ENCODE results near the gene DYNAP. TPM values are rescaled to one million over a fixed set of nuclear protein-coding genes. Genes with fewer than 3 reads are reported as not detected.

DYNAP gene, protein sequence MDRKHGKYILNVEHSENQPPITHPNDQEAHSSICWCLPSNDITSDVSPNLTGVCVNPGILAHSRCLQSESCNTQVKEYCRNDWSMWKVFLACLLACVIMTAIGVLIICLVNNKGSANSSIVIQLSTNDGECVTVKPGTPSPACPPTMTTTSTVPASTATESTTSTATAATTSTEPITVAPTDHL
- not detected for total RNA-seq
- long read RNA-seq: 0 reads

- DNase-seq (no peak), ATAC-seq (no peak)
- intact Hi-C loops (cut with DNase I): no loop called here
Measured at GRCh38 chr18:54590945-54591344, at the start of gene DYNAP. Gene DYNAP (plus strand): TSS chr18:54591245. CDS start chr18:54591283, 38 bp downstream.

DNA sequence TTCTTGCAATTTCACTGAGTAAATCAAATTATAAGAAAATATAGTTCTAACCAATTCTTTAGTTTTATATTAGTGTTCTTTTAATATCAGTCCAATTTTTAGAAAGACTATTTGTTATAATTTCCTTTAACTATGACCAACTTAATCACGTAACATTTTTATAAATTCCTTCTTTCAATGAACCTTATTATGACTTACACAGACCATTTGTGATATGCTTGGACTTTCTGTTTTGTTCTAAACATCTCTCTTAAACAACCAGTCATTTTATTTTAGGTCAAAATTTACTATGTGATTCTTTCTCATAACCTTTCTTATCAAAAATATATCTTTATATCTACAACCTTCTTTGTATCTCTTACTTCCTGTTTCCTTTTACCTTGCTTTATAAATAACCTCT lies 39.5 kb upstream of the DYNAP start:
- intact Hi-C loops (cut with DNase I): no loop called here
- no peak for ATAC-seq
- no peak for DNase-seq

DNA sequence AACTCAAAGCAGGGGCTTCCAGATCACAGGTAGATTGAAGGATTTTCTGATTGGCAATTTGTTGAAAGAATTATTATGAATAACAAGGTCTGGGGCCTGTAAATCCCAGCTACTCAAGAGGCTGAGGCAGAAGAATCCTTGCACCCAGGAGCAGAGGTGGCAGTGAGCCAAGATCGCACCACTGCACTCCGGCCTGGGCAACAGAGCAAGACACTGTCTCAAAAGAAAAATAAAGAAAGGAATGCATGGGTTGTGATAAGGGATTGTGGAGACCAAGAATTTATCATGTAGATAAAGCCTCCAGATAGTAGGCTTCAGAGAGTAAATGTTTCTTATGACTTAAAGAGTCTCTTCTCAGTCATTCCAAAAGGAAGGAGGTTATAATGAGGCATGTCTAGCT lies 35.8 kb upstream of the DYNAP start:
- intact Hi-C loops (cut with DNase I): loop anchor here in 1 of 2 donors (5.0 kb wide), 1 partner anchor 427 kb away; no protein-coding TSS in a partner anchor
- DNase-seq (no peak), ATAC-seq (no peak)

GRCh38 chr18:54555996-54556395 lies 35.0 kb upstream of the DYNAP start:
- DNase-seq: no peak
- intact Hi-C loops (cut with DNase I): loop anchor here in 1 of 2 donors (5.0 kb wide), 1 partner anchor 426 kb away; no protein-coding TSS in a partner anchor
- no peak for ATAC-seq

DNA sequence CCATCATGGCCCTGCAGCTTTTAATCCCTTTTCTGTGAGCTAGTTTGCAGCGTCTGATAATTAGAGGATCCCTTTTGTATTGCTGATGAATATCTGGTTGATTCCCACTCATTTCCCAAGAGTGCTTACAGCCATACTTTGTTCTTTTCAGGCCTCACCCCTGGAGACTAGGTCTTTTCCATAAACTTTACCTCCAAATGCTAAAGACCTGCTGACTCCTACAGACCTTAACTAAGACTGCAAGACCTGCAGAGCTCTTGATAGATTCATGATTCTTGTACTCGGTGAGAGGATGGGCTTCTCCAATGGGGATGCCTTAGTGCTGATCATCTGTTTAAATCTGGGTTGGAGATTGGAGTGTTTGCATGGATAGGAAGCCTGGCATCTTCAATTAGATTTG lies 33.1 kb upstream of the DYNAP start:
- intact Hi-C loops (cut with DNase I): loop anchor here in 1 of 2 donors (5.0 kb wide), 1 partner anchor 424 kb away; no protein-coding TSS in a partner anchor
- DNase-seq: no peak
- ATAC-seq: no peak

GRCh38 chr18:54558609-54559585 lies 32.1 kb upstream of the DYNAP start:
- no peak for ATAC-seq
- intact Hi-C loops (cut with DNase I): loop anchor here in 1 of 2 donors (5.0 kb wide), 1 partner anchor 423 kb away; no protein-coding TSS in a partner anchor

GRCh38 chr18:54561706-54562267 lies 29.3 kb upstream of the DYNAP start:
- DNase-seq (no peak), ATAC-seq (no peak)
- intact Hi-C loops (cut with DNase I): no loop called here

More at GRCh38 chr18:54558609-54559585, 32.1 kb upstream of the DYNAP start:
- no peak for DNase-seq

DNA sequence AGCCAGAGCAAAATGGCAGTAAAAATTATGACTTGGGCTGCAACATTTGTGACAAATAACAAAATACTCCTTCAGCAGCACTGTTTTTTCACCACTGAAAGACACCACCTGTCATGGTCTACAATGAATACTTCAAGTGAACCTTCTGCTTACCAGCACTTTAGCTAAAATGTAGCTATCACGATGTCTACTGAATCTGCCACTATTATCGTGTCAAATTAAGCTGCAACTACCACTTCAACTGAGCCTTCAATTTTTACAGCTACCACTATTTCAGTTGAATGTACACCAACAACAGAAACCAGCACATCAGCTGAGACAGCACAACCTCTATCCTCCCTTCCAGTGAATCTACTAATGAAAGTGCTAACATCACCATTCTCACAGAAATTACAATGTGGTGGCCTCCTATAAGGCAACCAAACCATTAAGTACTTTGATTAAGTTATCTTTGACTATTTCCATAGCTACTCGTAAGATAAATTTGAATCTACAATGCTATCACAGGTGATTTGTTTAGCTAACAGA lies 10.8 kb upstream of the DYNAP start:
- intact Hi-C loops (cut with DNase I): no loop called here
- DNase-seq (no peak), ATAC-seq (no peak)

DNA sequence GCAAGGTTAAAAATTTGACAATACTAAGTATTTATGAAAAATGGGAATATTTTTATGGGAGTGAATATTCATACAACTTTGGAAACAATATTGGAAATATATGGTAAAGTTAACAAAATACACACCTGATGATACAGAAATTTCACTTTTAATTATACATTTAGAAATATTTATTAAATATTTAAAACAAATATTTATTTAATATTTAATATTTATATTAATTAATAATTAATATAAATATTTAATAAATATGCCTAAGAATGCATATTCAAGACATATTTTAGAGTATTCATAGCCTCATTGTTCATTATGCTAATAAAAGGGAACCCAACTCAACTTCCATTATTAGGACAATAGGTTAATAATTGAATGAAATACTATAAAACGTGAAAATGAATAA lies 7.0 kb upstream of the DYNAP start:
- DNase-seq: no peak
- intact Hi-C loops (cut with DNase I): no loop called here
- no peak for ATAC-seq

- intact Hi-C loops (cut with DNase I): no loop called here
- no peak for ATAC-seq
- no peak for DNase-seq
Measured at GRCh38 chr18:54585743-54586142, 5.3 kb upstream of the DYNAP start.

GRCh38 chr18:54604211-54604610 lies 13.2 kb downstream of the DYNAP start:
- ATAC-seq: no peak
- intact Hi-C loops (cut with DNase I): no loop called here
- no peak for DNase-seq

- DNase-seq: no peak
- intact Hi-C loops (cut with DNase I): no loop called here
- no peak for ATAC-seq
Measured at GRCh38 chr18:54606835-54607212, 15.8 kb downstream of the DYNAP start.

GRCh38 chr18:54607213-54608027 lies 16.4 kb downstream of the DYNAP start:
- ATAC-seq (no peak), DNase-seq (no peak)
- intact Hi-C loops (cut with DNase I): no loop called here

- intact Hi-C loops (cut with DNase I): no loop called here
- ATAC-seq: no peak
- no peak for DNase-seq
Measured at GRCh38 chr18:54608028-54608642, 17.1 kb downstream of the DYNAP start.

DNA sequence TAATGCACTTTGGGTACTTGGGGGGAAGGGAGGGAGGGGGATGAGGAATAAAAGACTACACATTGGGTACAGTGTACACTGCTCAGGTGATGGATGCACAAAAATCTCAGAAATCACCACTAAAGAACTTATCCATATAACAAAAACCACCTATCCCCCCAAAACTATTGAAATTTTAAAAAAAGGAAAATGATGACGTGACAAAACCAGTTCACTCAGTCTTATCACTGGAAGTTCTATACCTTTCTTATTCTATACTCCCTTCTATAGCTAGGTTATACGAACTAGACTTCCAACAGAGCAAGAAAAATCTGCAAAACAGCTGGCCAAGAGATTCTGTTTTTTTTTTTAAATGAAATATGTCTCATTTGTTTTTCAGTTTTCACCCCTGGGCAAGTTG lies 20.8 kb downstream of the DYNAP start:
- intact Hi-C loops (cut with DNase I): no loop called here
- DNase-seq: no peak
- ATAC-seq: no peak

DNA sequence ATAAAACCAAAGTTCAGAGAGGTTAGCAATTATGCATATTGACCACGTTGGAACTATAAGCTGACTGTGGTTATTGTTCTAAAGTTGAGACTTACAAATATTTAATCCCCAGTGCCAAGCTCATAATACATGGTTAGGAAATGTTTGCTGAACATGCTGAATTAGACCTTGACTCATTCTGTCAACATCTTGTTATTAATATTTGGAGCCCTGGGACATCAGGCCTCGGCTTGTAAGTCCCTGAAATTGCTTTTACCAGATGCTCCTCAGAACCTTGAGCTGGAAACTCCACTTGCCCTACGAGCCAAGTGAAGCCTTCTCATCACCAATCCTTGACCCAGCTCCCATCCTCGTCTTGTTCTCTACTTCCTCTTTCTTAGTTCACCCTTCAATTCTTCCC lies 21.2 kb downstream of the DYNAP start:
- ATAC-seq: no peak
- DNase-seq: no peak
- intact Hi-C loops (cut with DNase I): no loop called here

DNA sequence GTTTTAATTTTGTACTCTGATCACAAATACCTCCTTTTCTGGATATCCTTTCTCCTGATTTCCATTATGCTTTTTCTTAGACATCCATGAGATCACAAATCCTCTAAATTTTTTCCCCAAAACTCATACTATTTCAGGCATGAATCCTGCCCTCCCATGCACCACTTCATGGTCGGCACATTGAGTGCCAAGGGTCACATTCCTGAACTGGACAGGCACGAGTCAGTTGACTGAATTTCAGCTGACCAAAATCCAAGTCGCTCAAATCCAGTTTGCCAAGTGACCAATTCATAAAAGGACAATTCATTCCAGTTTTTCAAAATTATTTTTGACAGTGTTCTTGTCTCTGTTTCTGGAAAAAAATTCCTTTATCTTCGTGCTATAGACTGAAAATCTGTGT lies 22.1 kb downstream of the DYNAP start:
- intact Hi-C loops (cut with DNase I): no loop called here
- DNase-seq (no peak), ATAC-seq (no peak)

DNA sequence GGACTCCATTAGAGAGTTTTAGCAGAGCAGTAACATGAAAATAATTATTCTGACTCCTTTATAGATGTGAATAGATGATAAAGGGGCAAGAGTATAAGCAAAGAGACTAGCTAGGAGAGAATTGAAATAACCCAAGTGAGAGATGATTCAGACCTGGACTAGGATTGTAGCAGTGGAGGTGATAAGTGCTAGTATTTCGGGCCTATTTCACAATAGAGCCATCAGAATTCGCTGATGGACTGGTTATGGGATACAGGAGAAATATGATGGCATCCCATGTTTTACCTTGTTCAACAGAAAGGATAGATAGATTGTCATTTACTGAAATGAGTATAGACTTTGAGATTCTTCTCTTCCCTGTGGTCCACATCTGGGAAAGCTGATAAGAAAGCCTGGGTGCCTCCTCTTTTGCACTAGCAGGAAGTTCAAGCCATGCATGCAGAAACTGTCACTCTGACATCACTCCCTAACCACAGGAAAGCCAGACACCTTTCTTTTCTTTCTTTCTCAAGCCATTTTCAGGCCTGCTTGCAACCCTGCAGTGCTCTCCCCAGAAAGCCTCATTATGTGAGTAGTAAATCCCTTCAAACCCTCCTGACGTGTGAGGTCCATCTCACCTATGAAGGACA lies 25.3 kb downstream of the DYNAP start:
- DNase-seq (no peak), ATAC-seq (no peak)
- intact Hi-C loops (cut with DNase I): no loop called here

Measured in left cardiac atrium (tissue), 4 donors.